ENCODE data around the gene APCDD1L.

- TF ChIP-seq CTCF (IDR thresholded peaks at IDR 0.05) (no peak), POLR2A (IDR thresholded peaks at IDR 0.05) (no peak)
Observed at GRCh38 chr20:58433759-58434158, 81.4 kb downstream of the APCDD1L start.

All from Peyer's patch (tissue), 4 donors.